Measurements from ENCODE around the gene PI4KA. TPM values are rescaled to one million over a fixed set of nuclear protein-coding genes. Genes with fewer than 3 reads are reported as not detected.
"Not testable (repeated sequence)": the region's sequence is repeated elsewhere in the genome, so short reads cannot be mapped to it uniquely, and the experiment has no call there.

Gene PI4KA
- 80.4 and 84.7 TPM in 2 replicates for total RNA-seq

- peak within 1 kb of the TSS; percentile 88 for H3K27ac Mint-ChIP-seq
- H3K27me3 Mint-ChIP-seq (ENCODE audit: insufficient read depth), result peaks cover 2% of the 10 kb centered on the region
- DNase-seq (ENCODE audit: low spot score), result peak; percentile 97
- no peaks in the 10 kb centered on the region for H3K9me3 Mint-ChIP-seq
- peaks cover 51% of the 10 kb centered on the region for H3K4me1 Mint-ChIP-seq (ENCODE audit: low read depth)
- intact Hi-C loops (cut with micrococcal nuclease), result loop anchor here (1.0 to 10.0 kb wide), 7 partner anchors 57 to 350 kb away; no protein-coding TSS in a partner anchor
- peaks cover 15% of the 10 kb centered on the region for H3K36me3 Mint-ChIP-seq (ENCODE audit: low read depth)
- H3K4me3 Mint-ChIP-seq, result peak within 1 kb of the TSS; percentile 85
Observed at GRCh38 chr22:20858615-20859416, at the start of gene PI4KA, which contains the start of gene SNAP29. Gene PI4KA, minus strand, starts transcription at chr22:20858811. Its CDS starts 86 bp downstream, at chr22:20858725. Gene SNAP29, plus strand, starts transcription at chr22:20859007. Its CDS starts 104 bp downstream, at chr22:20859111.

- H3K27me3 Mint-ChIP-seq (ENCODE audit: insufficient read depth), result peaks cover 19% of the 10 kb centered on the region
- intact Hi-C loops (cut with micrococcal nuclease), result no loop called here
- H3K4me3 Mint-ChIP-seq, result no peak overlapping the region
- no peaks in the 10 kb centered on the region for H3K36me3 Mint-ChIP-seq (ENCODE audit: low read depth)
- H3K9me3 Mint-ChIP-seq, result no peaks in the 10 kb centered on the region
- no peak for DNase-seq (ENCODE audit: low spot score)
- no peaks in the 10 kb centered on the region for H3K4me1 Mint-ChIP-seq (ENCODE audit: low read depth)
- no peak overlapping the region for H3K27ac Mint-ChIP-seq
Observed at GRCh38 chr22:20906387-20906767, 47.8 kb upstream of the PI4KA start.

- peaks cover 19% of the 10 kb centered on the region for H3K27me3 Mint-ChIP-seq (ENCODE audit: insufficient read depth)
- intact Hi-C loops (cut with micrococcal nuclease), result no loop called here
- H3K4me3 Mint-ChIP-seq, result no peak overlapping the region
Observed at GRCh38 chr22:20905415-20906386, 47.1 kb upstream of the PI4KA start.

GRCh38 chr22:20904980-20905355, 46.4 kb upstream of the PI4KA start:
- no peak overlapping the region for H3K4me3 Mint-ChIP-seq
- H3K27ac Mint-ChIP-seq, result no peak overlapping the region
- intact Hi-C loops (cut with micrococcal nuclease), result no loop called here
- no peaks in the 10 kb centered on the region for H3K9me3 Mint-ChIP-seq
- peaks cover 19% of the 10 kb centered on the region for H3K27me3 Mint-ChIP-seq (ENCODE audit: insufficient read depth)
- H3K36me3 Mint-ChIP-seq (ENCODE audit: low read depth), result no peaks in the 10 kb centered on the region
- DNase-seq (ENCODE audit: low spot score), result no peak
- H3K4me1 Mint-ChIP-seq (ENCODE audit: low read depth), result no peaks in the 10 kb centered on the region

More at GRCh38 chr22:20905415-20906386, 47.1 kb upstream of the PI4KA start:
- Mint-ChIP-seq H3K9me3 (no peaks in the 10 kb centered on the region), H3K36me3 (ENCODE audit: low read depth) (no peaks in the 10 kb centered on the region), H3K27ac (no peak overlapping the region), H3K4me1 (ENCODE audit: low read depth) (no peaks in the 10 kb centered on the region)
- no peak for DNase-seq (ENCODE audit: low spot score)

- Mint-ChIP-seq H3K27ac (no peak overlapping the region), H3K27me3 (ENCODE audit: insufficient read depth) (peaks cover 19% of the 10 kb centered on the region), H3K9me3 (no peaks in the 10 kb centered on the region), H3K4me3 (no peak overlapping the region), H3K4me1 (ENCODE audit: low read depth) (no peaks in the 10 kb centered on the region), H3K36me3 (ENCODE audit: low read depth) (no peaks in the 10 kb centered on the region)
- no peak for DNase-seq (ENCODE audit: low spot score)
- intact Hi-C loops (cut with micrococcal nuclease), result no loop called here
Observed at GRCh38 chr22:20904008-20904979, 45.7 kb upstream of the PI4KA start.

- no peaks in the 10 kb centered on the region for H3K36me3 Mint-ChIP-seq (ENCODE audit: low read depth)
- intact Hi-C loops (cut with micrococcal nuclease), result no loop called here
- no peak overlapping the region for H3K4me3 Mint-ChIP-seq
- H3K27ac Mint-ChIP-seq, result no peak overlapping the region
- no peaks in the 10 kb centered on the region for H3K4me1 Mint-ChIP-seq (ENCODE audit: low read depth)
- DNase-seq (ENCODE audit: low spot score), result no peak
- peaks cover 19% of the 10 kb centered on the region for H3K27me3 Mint-ChIP-seq (ENCODE audit: insufficient read depth)
- no peaks in the 10 kb centered on the region for H3K9me3 Mint-ChIP-seq
Observed at GRCh38 chr22:20903093-20903492, 44.5 kb upstream of the PI4KA start.

- H3K27me3 Mint-ChIP-seq (ENCODE audit: insufficient read depth), result peaks cover 10% of the 10 kb centered on the region
- H3K27ac Mint-ChIP-seq; DNase-seq (ENCODE audit: low spot score); H3K9me3 Mint-ChIP-seq; H3K4me3 Mint-ChIP-seq; intact Hi-C loops (cut with micrococcal nuclease); H3K36me3 Mint-ChIP-seq (ENCODE audit: low read depth); H3K4me1 Mint-ChIP-seq (ENCODE audit: low read depth): not testable (repeated sequence)
Observed at GRCh38 chr22:20901093-20902033, 42.8 kb upstream of the PI4KA start.

GRCh38 chr22:20899827-20900423, 41.3 kb upstream of the PI4KA start:
- no peak for DNase-seq (ENCODE audit: low spot score)
- H3K27ac Mint-ChIP-seq, result no peak overlapping the region
- no peaks in the 10 kb centered on the region for H3K9me3 Mint-ChIP-seq
- intact Hi-C loops (cut with micrococcal nuclease), result no loop called here
- H3K4me1 Mint-ChIP-seq (ENCODE audit: low read depth), result no peaks in the 10 kb centered on the region
- peaks cover 3% of the 10 kb centered on the region for H3K27me3 Mint-ChIP-seq (ENCODE audit: insufficient read depth)
- H3K4me3 Mint-ChIP-seq, result no peak overlapping the region
- H3K36me3 Mint-ChIP-seq (ENCODE audit: low read depth), result no peaks in the 10 kb centered on the region

- H3K9me3 Mint-ChIP-seq; H3K36me3 Mint-ChIP-seq (ENCODE audit: low read depth); H3K4me3 Mint-ChIP-seq; intact Hi-C loops (cut with micrococcal nuclease); H3K4me1 Mint-ChIP-seq (ENCODE audit: low read depth); H3K27ac Mint-ChIP-seq; H3K27me3 Mint-ChIP-seq (ENCODE audit: insufficient read depth); DNase-seq (ENCODE audit: low spot score): not testable (repeated sequence)
Observed at GRCh38 chr22:20897737-20898136, 39.1 kb upstream of the PI4KA start.

GRCh38 chr22:20890975-20891374, 32.4 kb upstream of the PI4KA start:
- H3K36me3 Mint-ChIP-seq (ENCODE audit: low read depth), result peaks cover 20% of the 10 kb centered on the region
- no peaks in the 10 kb centered on the region for H3K9me3 Mint-ChIP-seq
- peaks cover 2% of the 10 kb centered on the region for H3K27me3 Mint-ChIP-seq (ENCODE audit: insufficient read depth)
- no peaks in the 10 kb centered on the region for H3K4me1 Mint-ChIP-seq (ENCODE audit: low read depth)
- H3K4me3 Mint-ChIP-seq, result no peak overlapping the region
- H3K27ac Mint-ChIP-seq, result no peak overlapping the region
- intact Hi-C loops (cut with micrococcal nuclease), result no loop called here
- no peak for DNase-seq (ENCODE audit: low spot score)

GRCh38 chr22:20889904-20890540, 31.4 kb upstream of the PI4KA start:
- intact Hi-C loops (cut with micrococcal nuclease), result no loop called here
- H3K4me3 Mint-ChIP-seq, result no peak overlapping the region
- no peaks in the 10 kb centered on the region for H3K9me3 Mint-ChIP-seq
- peaks cover 20% of the 10 kb centered on the region for H3K36me3 Mint-ChIP-seq (ENCODE audit: low read depth)
- H3K4me1 Mint-ChIP-seq (ENCODE audit: low read depth), result no peaks in the 10 kb centered on the region
- no peak overlapping the region for H3K27ac Mint-ChIP-seq
- DNase-seq (ENCODE audit: low spot score), result no peak
- peaks cover 2% of the 10 kb centered on the region for H3K27me3 Mint-ChIP-seq (ENCODE audit: insufficient read depth)

Measured in activated T-helper 1 cell treated with anti-CD3 and anti-CD28 coated beads, Interleukin-12 subunit alpha, Interleukin-12 subunit beta, Interleukin-2, Interleukin-4 antibody, amounts not matched to agents 30 ng/mL and 10 ng/mL and 1 ng/mL, durations not matched to agents 14 hours and 24 hours and 36 hours (primary cell).